NCI-H2171 treated with DMSO at 0.1 percent for 48 hours (cell line): ENCODE measurements around the gene CSPG4.
"Not testable (repeated sequence)": the region's sequence is repeated elsewhere in the genome, so short reads cannot be mapped to it uniquely, and the experiment has no call there.

Source experiments
- DNase-seq: peaks from one replicate; lab custom pipeline; 2025; lab: John Stamatoyannopoulos, UW

The CSPG4 gene

GRCh38 chr15:75712668-75713337, at the start of gene CSPG4:
CSPG4 (minus strand) TSS chr15:75712848; CDS start chr15:75712755, 93 bp downstream.
- DNase-seq, result no peak

GRCh38 chr15:75762357-75762718, 49.7 kb upstream of the CSPG4 start:
- not testable (repeated sequence) for DNase-seq

- no peak for DNase-seq
Measured at GRCh38 chr15:75761446-75762356, 49.1 kb upstream of the CSPG4 start.

GRCh38 chr15:75760704-75761435, 48.2 kb upstream of the CSPG4 start:
- DNase-seq, result no peak

GRCh38 chr15:75760131-75760520, 47.5 kb upstream of the CSPG4 start:
- not testable (repeated sequence) for DNase-seq

GRCh38 chr15:75759416-75760130, 46.9 kb upstream of the CSPG4 start:
- no peak for DNase-seq

- DNase-seq, result peak; percentile 95
Measured at GRCh38 chr15:75758071-75758872, 45.6 kb upstream of the CSPG4 start.

GRCh38 chr15:75754871-75755270, 42.2 kb upstream of the CSPG4 start:
- not testable (repeated sequence) for DNase-seq

- DNase-seq, result no peak
Measured at GRCh38 chr15:75753145-75753544, 40.5 kb upstream of the CSPG4 start.

- no peak for DNase-seq
Measured at GRCh38 chr15:75751891-75752290, 39.2 kb upstream of the CSPG4 start.

GRCh38 chr15:75751116-75751875, 38.6 kb upstream of the CSPG4 start:
- DNase-seq, result no peak

- DNase-seq, result no peak
Measured at GRCh38 chr15:75750261-75751050, 37.8 kb upstream of the CSPG4 start.

GRCh38 chr15:75749820-75750219, 37.2 kb upstream of the CSPG4 start:
- no peak for DNase-seq

GRCh38 chr15:75748882-75749281, 36.2 kb upstream of the CSPG4 start:
- not testable (repeated sequence) for DNase-seq

GRCh38 chr15:75747121-75747520, 34.5 kb upstream of the CSPG4 start:
- not testable (repeated sequence) for DNase-seq

GRCh38 chr15:75745305-75745704, 32.7 kb upstream of the CSPG4 start:
- no peak for DNase-seq

GRCh38 chr15:75742346-75742745, 29.7 kb upstream of the CSPG4 start:
- DNase-seq, result not testable (repeated sequence)

- DNase-seq, result no peak
Measured at GRCh38 chr15:75739791-75740190, 27.1 kb upstream of the CSPG4 start.

- DNase-seq, result peak; percentile 84
Measured at GRCh38 chr15:75738647-75739325, 26.1 kb upstream of the CSPG4 start.
